DMS53 treated with DMSO at 0.1 percent for 48 hours (cell line): Measurements from ENCODE around the gene ANAPC5.

Source experiments
- DNase-seq: peaks from one replicate; lab custom pipeline; 2025; ENCODE audit not compliant: unreplicated experiment; lab: John Stamatoyannopoulos, UW

Gene ANAPC5

GRCh38 chr12:121263206-121263935 lies 88.8 kb downstream of the ANAPC5 start:
- no peak for DNase-seq

- DNase-seq: no peak
Measured at GRCh38 chr12:121261398-121261797, 90.8 kb downstream of the ANAPC5 start.

- no peak for DNase-seq
Measured at GRCh38 chr12:121260091-121260490, 92.1 kb downstream of the ANAPC5 start.

GRCh38 chr12:121259074-121259473 lies 93.1 kb downstream of the ANAPC5 start:
- no peak for DNase-seq
